OCI-LY3 (cell line): ENCODE data around the gene CAMK2A.
A peak's percentile ranks its signal among the peaks of the same experiment; 100 is the strongest.

Experiments used
- H2AFZ ChIP-seq: fragments of 200-600, 300-600 bp; shearing (Covaris generic); 2 replicates; pipeline ENCODE4 v1.6.0; 2014; ENCODE audit warnings: antibody characterized with exemption, low read depth, low read length
- H3K27ac ChIP-seq: fragments of 200-600, 300-600 bp; sonication (generic); 2 replicates; pipeline ENCODE4 v1.5.1; 2014; ENCODE audit warnings: mild to moderate bottlenecking, low read length, moderate library complexity, mixed read lengths
- H3K27me3 ChIP-seq: fragments of 200-600, 300-600 bp; sonication (generic); 2 replicates; pipeline ENCODE4 v1.6.1; 2014; ENCODE audit warnings: low read depth, low read length, mixed read lengths
- H3K36me3 ChIP-seq: fragments of 200-600, 300-600 bp; sonication (generic); replicated peaks from 2 replicates; pipeline ENCODE3; 2014; ENCODE audit warnings: low read depth, low read length, mixed read lengths
- H3K4me1 ChIP-seq: fragments of 300-600, 200-600 bp; sonication (generic); 2 replicates; pipeline ENCODE4 v1.6.1; 2014; ENCODE audit warnings: low read length, mixed read lengths
- H3K4me2 ChIP-seq: fragments of 200-600, 300-600 bp; sonication (generic); 2 replicates; pipeline ENCODE4 v1.6.1; 2014; ENCODE audit warnings: low read length, mixed read lengths
- H3K4me3 ChIP-seq: fragments of 300-600, 200-600 bp; sonication (generic); 2 replicates; pipeline ENCODE4 v1.5.1; 2014; ENCODE audit warnings: antibody characterized with exemption, mild to moderate bottlenecking, low read length, moderate library complexity
- H3K79me2 ChIP-seq: fragments of 300-600, 200-600 bp; shearing (Covaris generic); 2 replicates; pipeline ENCODE4 v1.6.1; 2014; ENCODE audit warnings: mild to moderate bottlenecking, low read length, mixed read lengths
- H3K9ac ChIP-seq: fragments of 300-600, 200-600 bp; shearing (Covaris generic); 2 replicates; pipeline ENCODE4 v1.6.0; 2014; ENCODE audit warnings: mild to moderate bottlenecking, low read length, moderate library complexity
- H3K9me3 ChIP-seq: fragments of 200-600, 300-600 bp; shearing (Covaris generic); 2 replicates; pipeline ENCODE4 v1.6.1; 2014; ENCODE audit warnings: low read length, mixed read lengths; ENCODE audit not compliant: insufficient read depth
- H4K20me1 ChIP-seq: fragments of 200-600, 300-600 bp; sonication (generic); 2 replicates; pipeline ENCODE4 v1.6.1; 2016; ENCODE audit warnings: low read length, mixed read lengths; ENCODE audit not compliant: insufficient read depth
- EZH2phosphoT487 ChIP-seq: fragments of 200-600 bp; shearing (Covaris generic); IDR thresholded peaks from 2 replicates; pipeline ENCODE4 v1.6.1; 2018; ENCODE audit warnings: antibody characterized with exemption, mixed run types, low read depth
- TF ChIP-seq, protein P1 (sequence below): fragments of 200-600, 300-600 bp; sonication (generic); IDR thresholded peaks from 2 replicates; pipeline ENCODE4 v1.5.1; 2014; ENCODE audit warnings: antibody characterized with exemption, low read length, low read depth

The CAMK2A gene

DNA sequence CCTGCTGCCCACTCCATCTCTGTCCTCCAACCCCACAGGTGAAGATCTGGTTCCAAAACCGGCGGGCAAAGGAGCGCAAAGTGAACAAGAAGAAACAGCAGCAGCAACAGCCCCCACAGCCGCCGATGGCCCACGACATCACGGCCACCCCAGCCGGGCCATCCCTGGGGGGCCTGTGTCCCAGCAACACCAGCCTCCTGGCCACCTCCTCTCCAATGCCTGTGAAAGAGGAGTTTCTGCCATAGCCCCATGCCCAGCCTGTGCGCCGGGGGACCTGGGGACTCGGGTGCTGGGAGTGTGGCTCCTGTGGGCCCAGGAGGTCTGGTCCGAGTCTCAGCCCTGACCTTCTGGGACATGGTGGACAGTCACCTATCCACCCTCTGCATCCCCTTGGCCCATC lies 106.1 kb downstream of the CAMK2A start:
- Histone ChIP-seq H3K27me3 (peaks cover 3% of the 10 kb centered on the region; the same call in 1 of the 2 replicates), H3K4me1 (peaks cover 1% of the 10 kb centered on the region; the same call in 1 of the 2 replicates)

DNA sequence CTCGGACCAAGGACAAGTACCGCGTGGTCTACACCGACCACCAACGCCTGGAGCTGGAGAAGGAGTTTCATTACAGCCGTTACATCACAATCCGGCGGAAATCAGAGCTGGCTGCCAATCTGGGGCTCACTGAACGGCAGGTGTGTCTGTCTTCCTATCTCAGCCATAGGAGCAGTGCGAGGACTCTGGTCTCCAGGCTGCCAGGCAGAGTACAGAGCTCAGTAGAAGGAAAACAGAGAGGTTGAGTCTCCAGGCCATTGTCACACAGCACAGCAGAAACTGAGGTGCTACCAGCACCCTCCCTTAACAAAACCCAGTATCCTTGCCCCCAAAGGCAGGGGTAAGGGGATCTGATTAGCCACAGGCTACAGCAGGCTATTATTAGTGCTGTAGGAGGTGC lies 106.8 kb downstream of the CAMK2A start:
- H2AFZ ChIP-seq = no peak overlapping the region
- H3K9ac ChIP-seq = no peak overlapping the region
- no peaks in the 10 kb centered on the region for H4K20me1 ChIP-seq
- H3K4me2 ChIP-seq = no peak overlapping the region
- TF ChIP-seq, protein P1, sequence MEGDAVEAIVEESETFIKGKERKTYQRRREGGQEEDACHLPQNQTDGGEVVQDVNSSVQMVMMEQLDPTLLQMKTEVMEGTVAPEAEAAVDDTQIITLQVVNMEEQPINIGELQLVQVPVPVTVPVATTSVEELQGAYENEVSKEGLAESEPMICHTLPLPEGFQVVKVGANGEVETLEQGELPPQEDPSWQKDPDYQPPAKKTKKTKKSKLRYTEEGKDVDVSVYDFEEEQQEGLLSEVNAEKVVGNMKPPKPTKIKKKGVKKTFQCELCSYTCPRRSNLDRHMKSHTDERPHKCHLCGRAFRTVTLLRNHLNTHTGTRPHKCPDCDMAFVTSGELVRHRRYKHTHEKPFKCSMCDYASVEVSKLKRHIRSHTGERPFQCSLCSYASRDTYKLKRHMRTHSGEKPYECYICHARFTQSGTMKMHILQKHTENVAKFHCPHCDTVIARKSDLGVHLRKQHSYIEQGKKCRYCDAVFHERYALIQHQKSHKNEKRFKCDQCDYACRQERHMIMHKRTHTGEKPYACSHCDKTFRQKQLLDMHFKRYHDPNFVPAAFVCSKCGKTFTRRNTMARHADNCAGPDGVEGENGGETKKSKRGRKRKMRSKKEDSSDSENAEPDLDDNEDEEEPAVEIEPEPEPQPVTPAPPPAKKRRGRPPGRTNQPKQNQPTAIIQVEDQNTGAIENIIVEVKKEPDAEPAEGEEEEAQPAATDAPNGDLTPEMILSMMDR = no peak
- no peak for TF ChIP-seq EZH2phosphoT487
- no peaks in the 10 kb centered on the region for H3K27me3 ChIP-seq
- H3K27ac ChIP-seq = no peak overlapping the region
- no peak overlapping the region for H3K4me3 ChIP-seq
- H3K79me2 ChIP-seq = no peaks in the 10 kb centered on the region
- H3K9me3 ChIP-seq = no peaks in the 10 kb centered on the region
- no peaks in the 10 kb centered on the region for H3K36me3 ChIP-seq
- H3K4me1 ChIP-seq = peaks cover 8% of the 10 kb centered on the region; the same call in 1 of the 2 replicates

More for the DNA sequence above, 106.1 kb downstream of the CAMK2A start:
- Histone ChIP-seq H3K36me3 (no peaks in the 10 kb centered on the region), H3K27ac (no peak overlapping the region), H3K4me2 (no peak overlapping the region), H3K9ac (no peak overlapping the region), H3K4me3 (no peak overlapping the region), H2AFZ (no peak overlapping the region), H3K79me2 (no peaks in the 10 kb centered on the region), H4K20me1 (no peaks in the 10 kb centered on the region), H3K9me3 (no peaks in the 10 kb centered on the region)
- TF ChIP-seq, protein P1 = no peak
- no peak for TF ChIP-seq EZH2phosphoT487

DNA sequence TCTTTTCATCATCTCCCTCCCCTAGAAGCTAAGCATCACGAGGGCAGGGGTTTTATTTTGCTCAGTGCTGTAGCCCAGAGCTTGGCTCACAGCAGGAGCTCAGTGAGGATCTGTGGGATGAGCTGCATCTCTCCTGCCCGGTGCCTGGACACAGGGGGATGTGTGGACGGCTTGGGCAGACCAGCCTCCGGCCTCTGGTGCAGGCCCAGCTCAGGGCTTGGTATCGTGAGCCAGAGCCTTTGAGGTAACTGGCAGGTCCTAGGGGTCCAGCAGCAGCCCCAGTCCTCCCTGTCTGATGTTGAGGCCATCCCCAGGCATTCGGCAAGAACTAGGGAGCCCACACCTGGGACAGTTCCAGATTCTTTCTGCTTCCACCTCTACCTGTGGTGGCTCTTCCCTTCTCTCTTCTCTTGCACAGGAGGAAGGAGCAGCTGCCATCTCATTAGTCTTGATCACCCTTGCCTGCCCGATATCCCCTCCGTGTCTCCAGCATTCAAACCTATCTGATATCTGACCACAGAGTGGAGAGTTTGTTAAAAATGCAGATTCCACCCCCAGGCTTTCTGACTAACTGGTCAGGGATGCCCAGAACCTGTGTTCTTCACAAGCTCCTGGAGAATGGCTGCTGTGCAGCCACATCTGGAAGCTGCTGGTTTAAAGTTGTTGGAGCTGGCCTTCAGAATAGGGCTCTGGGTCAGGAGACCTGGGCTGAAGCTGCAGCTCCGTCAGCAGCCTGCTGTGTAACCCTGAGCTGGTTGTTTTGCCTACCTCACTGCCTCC lies 107.6 kb downstream of the CAMK2A start:
- Histone ChIP-seq H4K20me1 (no peaks in the 10 kb centered on the region), H3K4me2 (no peak overlapping the region)
- no peak for TF ChIP-seq EZH2phosphoT487
- TF ChIP-seq, protein P1 = no peak

DNA sequence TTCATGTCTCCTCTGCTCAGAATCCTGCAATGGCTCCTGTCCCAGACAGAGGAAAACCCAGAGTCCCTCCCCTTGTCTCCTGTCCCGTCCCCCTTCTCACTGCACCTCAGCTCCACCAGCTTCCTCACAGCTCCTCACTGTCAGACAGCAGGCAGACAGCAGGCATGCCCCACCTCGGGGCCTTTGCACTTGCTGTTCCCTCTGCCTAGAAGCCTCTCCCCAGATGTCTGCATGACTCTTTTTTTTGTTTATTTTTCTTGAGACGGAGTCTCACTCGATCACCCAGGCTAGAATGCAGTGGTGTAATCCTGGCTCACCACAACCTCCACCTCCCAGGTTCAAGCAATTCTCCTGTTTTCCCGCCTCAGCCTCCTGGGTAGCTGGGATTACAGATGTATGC lies 108.5 kb downstream of the CAMK2A start:
- H3K4me1 ChIP-seq = peaks cover 9% of the 10 kb centered on the region; the same call in 1 of the 2 replicates
- H3K27ac ChIP-seq = no peak overlapping the region
- H3K9me3 ChIP-seq = no peaks in the 10 kb centered on the region
- H3K79me2 ChIP-seq = no peaks in the 10 kb centered on the region
- H2AFZ ChIP-seq = peak overlapping the region; percentile 74; the same call in 1 of the 2 replicates
- H3K36me3 ChIP-seq = no peaks in the 10 kb centered on the region
- no peak overlapping the region for H3K9ac ChIP-seq
- no peaks in the 10 kb centered on the region for H3K27me3 ChIP-seq
- TF ChIP-seq, protein P1 = no peak
- no peak for TF ChIP-seq EZH2phosphoT487
- H4K20me1 ChIP-seq = no peaks in the 10 kb centered on the region
- H3K4me3 ChIP-seq = no peak overlapping the region
- H3K4me2 ChIP-seq = no peak overlapping the region

More for the DNA sequence above, 107.6 kb downstream of the CAMK2A start:
- Histone ChIP-seq H3K9me3 (no peaks in the 10 kb centered on the region), H3K79me2 (no peaks in the 10 kb centered on the region), H3K9ac (no peak overlapping the region), H3K4me1 (peaks cover 9% of the 10 kb centered on the region; the same call in 1 of the 2 replicates), H3K27ac (no peak overlapping the region), H3K4me3 (no peak overlapping the region), H3K36me3 (no peaks in the 10 kb centered on the region), H3K27me3 (no peaks in the 10 kb centered on the region), H2AFZ (no peak overlapping the region)
